Adipocyte (in vitro differentiated cells): ENCODE results near the gene SUCLG2.
A peak's percentile ranks its signal among the peaks of the same experiment; 100 is the strongest.

Source experiments
- DNase-seq: peaks from one replicate; pipeline ENCODE4 v3.0.0-alpha.2; 2015; ENCODE audit warnings: low read depth
- H3K27me3 ChIP-seq: replicated peaks from 2 replicates; pipeline ENCODE4 v1.7.0; 2013; ENCODE audit warnings: mild to moderate bottlenecking, low read length, moderate library complexity; ENCODE audit not compliant: control insufficient read depth, insufficient read depth
- H3K36me3 ChIP-seq: 2 replicates; pipeline ENCODE4 v1.7.0; 2013; ENCODE audit warnings: low read length, mild to moderate bottlenecking, moderate library complexity; ENCODE audit not compliant: control insufficient read depth, insufficient read depth, severe bottlenecking
- H3K4me1 ChIP-seq: 2 replicates; pipeline ENCODE4 v1.7.0; 2013; ENCODE audit warnings: mild to moderate bottlenecking, low read length, moderate library complexity; ENCODE audit not compliant: control insufficient read depth, insufficient read depth
- H3K4me3 ChIP-seq: 2 replicates; pipeline ENCODE4 v1.7.0; 2013; ENCODE audit warnings: mild to moderate bottlenecking, low read length, moderate library complexity
- H3K9ac ChIP-seq: 2 replicates; pipeline ENCODE4 v1.7.0; 2013; ENCODE audit warnings: mild to moderate bottlenecking, low read length, moderate library complexity
- H3K9me3 ChIP-seq: 2 replicates; pipeline ENCODE4 v1.7.0; 2013; ENCODE audit warnings: mild to moderate bottlenecking, low read length, moderate library complexity; ENCODE audit not compliant: control insufficient read depth

Gene SUCLG2

DNA sequence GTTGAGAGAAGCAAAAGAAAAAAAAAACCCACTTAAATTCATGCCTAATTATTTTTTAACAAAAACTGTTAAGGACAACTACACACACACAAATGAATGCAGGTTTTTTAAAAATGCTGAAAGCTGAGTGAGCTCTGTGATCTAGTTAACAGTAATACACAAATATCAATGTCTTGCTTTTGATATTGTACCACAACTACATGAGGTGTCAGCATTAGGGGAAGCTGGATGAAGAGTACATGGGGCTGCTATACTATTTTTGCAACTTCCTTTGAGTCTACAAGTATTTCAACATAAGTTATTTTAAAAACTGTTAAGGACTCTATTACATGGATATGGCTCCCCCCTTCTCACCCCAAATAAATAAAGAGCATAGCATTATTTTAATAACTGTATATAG lies 44.7 kb downstream of the SUCLG2 start:
- Histone ChIP-seq H3K27me3 (no peaks in the 10 kb centered on the region), H3K4me3 (no peak overlapping the region), H3K9ac (no peak overlapping the region), H3K36me3 (peaks cover 44% of the 10 kb centered on the region), H3K4me1 (peaks cover 5% of the 10 kb centered on the region), H3K9me3 (no peaks in the 10 kb centered on the region)
- DNase-seq: no peak

DNA sequence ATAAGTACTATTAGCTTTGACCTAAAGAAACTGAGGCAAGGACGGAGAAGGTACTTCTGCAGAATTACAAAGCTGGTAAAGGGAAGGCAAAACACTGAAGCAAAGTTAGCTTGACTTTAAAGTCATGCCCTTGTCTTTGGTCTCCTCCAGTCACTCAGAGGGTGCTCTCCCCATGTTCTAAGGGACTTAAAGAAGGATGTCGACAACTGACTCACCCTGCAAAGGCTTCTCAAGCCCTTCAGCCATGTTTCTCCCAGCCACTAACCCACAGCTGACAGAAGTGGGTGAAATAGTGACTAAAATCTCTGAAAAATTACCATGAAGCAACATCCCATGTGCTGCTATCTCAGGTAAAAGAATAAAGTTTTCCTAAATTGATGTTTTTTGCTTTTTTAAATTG lies 46.4 kb downstream of the SUCLG2 start:
- H3K27me3 ChIP-seq: no peaks in the 10 kb centered on the region
- H3K36me3 ChIP-seq: peaks cover 49% of the 10 kb centered on the region
- DNase-seq: no peak
- peaks cover 5% of the 10 kb centered on the region for H3K4me1 ChIP-seq
- no peak overlapping the region for H3K9ac ChIP-seq
- H3K4me3 ChIP-seq: no peak overlapping the region
- H3K9me3 ChIP-seq: no peaks in the 10 kb centered on the region

DNA sequence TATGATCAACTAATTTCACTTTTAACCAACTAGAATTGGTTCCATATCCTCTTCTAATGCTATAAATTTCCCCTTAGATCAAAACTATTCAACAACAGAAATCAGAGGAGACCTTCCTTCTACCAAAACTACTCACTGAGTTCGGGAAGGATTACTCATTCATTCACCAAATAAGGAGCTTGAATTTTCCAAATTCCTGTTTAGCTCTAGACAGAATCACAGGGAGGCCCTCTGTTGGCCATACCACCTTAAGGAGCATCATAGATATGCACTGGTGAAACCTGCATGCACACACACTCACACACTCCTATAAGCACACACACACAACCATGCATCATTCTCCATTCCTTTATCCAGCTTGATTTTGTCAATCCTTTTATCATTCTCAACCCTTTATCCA lies 49.0 kb downstream of the SUCLG2 start:
- H3K9ac ChIP-seq: no peak overlapping the region
- DNase-seq: peak; percentile 73
- H3K27me3 ChIP-seq: no peaks in the 10 kb centered on the region
- peaks cover 49% of the 10 kb centered on the region for H3K36me3 ChIP-seq
- no peaks in the 10 kb centered on the region for H3K9me3 ChIP-seq
- peaks cover 9% of the 10 kb centered on the region for H3K4me1 ChIP-seq
- H3K4me3 ChIP-seq: no peak overlapping the region

DNA sequence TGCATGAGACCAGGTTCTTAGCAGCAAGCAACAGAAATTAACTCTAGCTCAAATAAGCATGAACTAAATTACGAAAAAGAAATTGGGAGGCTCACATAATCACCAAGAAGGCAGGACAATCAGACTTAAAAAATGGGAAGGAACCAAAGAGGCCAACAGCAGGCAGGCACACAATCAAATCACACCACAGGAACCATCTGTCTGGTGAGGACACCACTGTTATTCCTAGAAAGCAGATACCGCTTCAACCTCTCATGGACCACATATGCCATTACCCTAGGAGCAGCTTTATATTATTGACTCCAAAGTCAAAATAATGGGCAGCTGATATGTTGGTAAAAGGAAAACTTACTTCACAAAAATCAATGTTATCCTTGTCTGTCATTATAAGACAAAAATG lies 51.6 kb downstream of the SUCLG2 start:
- H3K36me3 ChIP-seq: peaks cover 33% of the 10 kb centered on the region
- no peak for DNase-seq

DNA sequence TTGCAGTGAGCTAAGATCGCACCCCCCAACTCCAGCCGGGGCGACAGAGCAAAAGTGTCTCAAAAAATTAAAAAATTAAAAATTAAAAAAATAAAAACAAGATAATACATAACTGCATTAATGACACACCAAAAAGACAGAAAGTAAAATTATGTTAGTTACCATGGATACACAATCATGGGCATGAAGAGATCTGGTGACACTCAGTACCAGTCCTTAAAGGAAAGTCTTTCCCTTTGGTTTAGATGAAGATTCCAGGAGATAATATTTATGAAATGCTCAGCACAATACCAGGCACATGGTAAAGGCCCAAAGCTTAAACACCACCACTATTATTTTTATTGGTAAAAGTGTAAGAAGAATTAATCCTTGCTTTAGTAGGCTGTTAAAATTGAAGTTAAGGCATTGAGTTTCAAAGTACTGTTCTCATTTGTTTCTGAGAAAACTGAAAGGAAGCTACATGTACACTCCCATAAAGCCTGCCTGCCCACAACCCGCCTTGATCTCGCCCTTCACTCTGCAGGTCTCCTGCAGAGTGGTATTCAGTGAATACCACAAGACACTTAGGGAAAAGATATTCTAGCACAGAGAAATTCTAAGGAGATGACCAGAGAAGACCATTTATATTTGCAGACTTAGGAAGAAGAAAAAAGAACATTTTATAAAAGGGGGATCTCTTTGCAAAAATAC lies 52.3 kb downstream of the SUCLG2 start:
- no peak overlapping the region for H3K9ac ChIP-seq
- H3K27me3 ChIP-seq: no peaks in the 10 kb centered on the region
- no peaks in the 10 kb centered on the region for H3K9me3 ChIP-seq
- no peak overlapping the region for H3K4me3 ChIP-seq
- H3K36me3 ChIP-seq: peaks cover 26% of the 10 kb centered on the region
- peaks cover 7% of the 10 kb centered on the region for H3K4me1 ChIP-seq
- no peak for DNase-seq

More for the DNA sequence above, 51.6 kb downstream of the SUCLG2 start:
- Histone ChIP-seq H3K9ac (no peak overlapping the region), H3K4me1 (peaks cover 7% of the 10 kb centered on the region), H3K27me3 (no peaks in the 10 kb centered on the region), H3K4me3 (no peak overlapping the region), H3K9me3 (no peaks in the 10 kb centered on the region)

DNA sequence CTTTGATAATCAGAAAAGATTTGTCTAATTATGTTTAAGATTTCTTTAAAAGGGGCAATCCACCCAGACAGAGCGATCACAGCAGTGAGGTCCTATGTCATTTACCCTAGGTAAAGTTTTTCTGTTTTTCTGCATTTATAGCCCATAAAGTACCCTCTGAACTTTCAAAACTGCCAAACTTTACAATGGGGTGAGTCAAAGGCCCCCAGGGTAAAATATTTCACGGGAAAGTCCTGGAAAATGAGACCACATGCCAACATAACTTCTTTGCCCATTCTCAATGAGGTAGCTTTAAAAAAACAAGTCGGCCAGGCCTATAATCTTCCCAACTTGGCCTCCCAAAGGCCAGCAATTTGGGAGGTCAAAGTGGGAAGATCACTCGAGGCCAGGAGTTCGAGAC lies 53.0 kb downstream of the SUCLG2 start:
- DNase-seq: peak; percentile 14
- Histone ChIP-seq H3K36me3 (peaks cover 19% of the 10 kb centered on the region), H3K4me1 (peaks cover 7% of the 10 kb centered on the region), H3K9ac (no peak overlapping the region), H3K9me3 (no peaks in the 10 kb centered on the region), H3K4me3 (no peak overlapping the region), H3K27me3 (no peaks in the 10 kb centered on the region)

DNA sequence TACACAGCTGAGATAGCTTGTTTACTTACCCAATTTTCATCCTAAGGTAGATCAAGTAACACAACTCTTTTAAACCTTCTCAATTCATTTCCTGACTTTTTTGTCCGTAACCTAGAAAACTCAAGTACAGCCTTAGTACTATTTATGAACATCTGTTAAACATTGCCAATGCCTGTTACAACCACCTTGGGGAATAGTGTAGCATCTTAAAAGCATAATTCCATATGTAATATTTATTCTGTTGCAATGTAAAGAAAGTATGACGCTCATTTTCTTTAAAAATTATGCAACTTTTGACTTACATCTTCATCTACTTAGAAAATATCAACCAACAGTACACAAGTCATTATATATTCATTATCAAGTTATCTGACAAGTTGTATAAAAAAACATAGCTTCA lies 54.6 kb downstream of the SUCLG2 start:
- Histone ChIP-seq H3K27me3 (no peaks in the 10 kb centered on the region), H3K4me3 (no peak overlapping the region), H3K36me3 (peaks cover 6% of the 10 kb centered on the region), H3K4me1 (peaks cover 7% of the 10 kb centered on the region), H3K9me3 (no peaks in the 10 kb centered on the region), H3K9ac (no peak overlapping the region)
- no peak for DNase-seq

DNA sequence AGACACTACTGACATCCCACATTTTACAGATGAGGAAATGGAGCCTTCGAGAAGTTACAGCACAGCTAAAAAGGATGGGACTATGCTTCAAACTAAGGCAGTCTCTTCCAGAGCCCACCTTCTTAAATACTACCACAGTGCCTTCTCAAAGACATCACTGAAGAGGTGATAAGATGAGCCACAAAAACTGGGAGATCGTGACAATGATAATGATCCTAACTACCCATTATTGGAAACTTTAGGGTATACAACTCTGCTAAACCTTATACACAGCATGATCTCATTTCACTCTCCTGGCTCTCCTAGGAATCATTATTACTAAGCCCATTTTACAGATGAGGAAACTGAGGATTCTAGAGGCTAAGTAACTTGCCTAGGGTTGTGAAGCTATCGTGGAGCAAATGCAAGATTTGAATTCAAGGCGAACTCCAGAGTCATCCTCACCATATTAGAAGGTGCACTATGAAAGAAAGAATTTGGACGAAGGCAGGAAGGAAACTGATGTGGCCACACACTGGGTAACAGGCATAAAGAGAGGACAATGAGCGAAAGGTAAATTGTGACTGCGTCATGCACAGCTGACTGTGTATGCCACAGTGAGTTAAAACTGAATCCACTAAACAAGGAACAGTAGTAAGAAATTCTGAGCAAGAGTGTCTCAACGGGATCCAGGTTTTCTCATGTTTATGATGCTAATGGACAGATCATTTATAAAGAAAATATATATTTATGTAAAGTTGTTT lies 55.4 kb downstream of the SUCLG2 start:
- no peak overlapping the region for H3K4me3 ChIP-seq
- no peak overlapping the region for H3K9ac ChIP-seq
- H3K4me1 ChIP-seq: peaks cover 9% of the 10 kb centered on the region
- H3K27me3 ChIP-seq: no peaks in the 10 kb centered on the region
- H3K36me3 ChIP-seq: peaks cover 1% of the 10 kb centered on the region
- no peak for DNase-seq
- no peaks in the 10 kb centered on the region for H3K9me3 ChIP-seq

DNA sequence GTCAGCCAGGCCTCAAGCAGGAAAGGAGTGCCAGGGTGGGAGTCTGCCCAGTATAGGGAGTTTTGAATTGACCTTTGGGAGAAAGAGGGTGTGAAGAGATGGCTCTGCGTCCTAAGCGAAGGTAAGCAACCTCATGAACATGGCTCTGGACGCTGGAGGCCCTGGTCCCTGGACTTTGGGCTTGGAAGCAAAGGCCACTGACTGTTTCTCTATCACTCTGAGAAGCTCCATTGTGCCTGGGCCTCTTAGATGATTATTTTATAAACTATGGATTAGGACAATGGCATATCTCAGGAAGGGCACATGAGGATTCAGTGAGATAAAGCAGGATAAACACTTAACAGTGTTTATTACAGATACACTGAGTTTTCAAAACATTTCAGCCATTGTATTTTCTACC lies 59.0 kb downstream of the SUCLG2 start:
- no peak for DNase-seq
- Histone ChIP-seq H3K9me3 (no peaks in the 10 kb centered on the region), H3K4me1 (peaks cover 10% of the 10 kb centered on the region), H3K27me3 (no peaks in the 10 kb centered on the region), H3K36me3 (no peaks in the 10 kb centered on the region), H3K4me3 (no peak overlapping the region), H3K9ac (no peak overlapping the region)

DNA sequence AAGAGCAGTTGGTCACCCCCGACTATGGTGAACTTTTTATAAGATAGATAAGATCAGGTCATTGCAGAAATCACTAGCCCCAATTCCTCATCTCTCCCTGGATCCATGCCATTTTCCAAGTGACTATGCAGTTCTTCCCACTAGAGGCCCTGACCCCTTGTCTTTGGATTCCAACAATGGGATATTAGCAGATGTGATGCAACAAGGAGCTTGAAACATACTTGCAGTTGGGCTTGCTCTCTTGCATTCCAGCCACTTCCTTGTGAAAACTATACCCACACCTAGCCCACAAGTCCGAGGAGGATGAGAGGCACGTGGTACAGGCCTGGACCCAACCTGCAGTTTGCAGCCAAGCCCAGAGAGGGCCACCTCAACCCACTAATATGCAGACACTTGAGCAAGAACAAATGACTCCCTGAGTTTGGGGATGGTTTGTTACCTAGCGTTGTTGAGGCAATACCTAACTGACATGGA lies 60.6 kb downstream of the SUCLG2 start:
- Histone ChIP-seq H3K36me3 (no peaks in the 10 kb centered on the region), H3K9me3 (no peaks in the 10 kb centered on the region), H3K9ac (no peak overlapping the region), H3K27me3 (no peaks in the 10 kb centered on the region), H3K4me1 (peaks cover 10% of the 10 kb centered on the region), H3K4me3 (no peak overlapping the region)
- DNase-seq: peak; percentile 20

DNA sequence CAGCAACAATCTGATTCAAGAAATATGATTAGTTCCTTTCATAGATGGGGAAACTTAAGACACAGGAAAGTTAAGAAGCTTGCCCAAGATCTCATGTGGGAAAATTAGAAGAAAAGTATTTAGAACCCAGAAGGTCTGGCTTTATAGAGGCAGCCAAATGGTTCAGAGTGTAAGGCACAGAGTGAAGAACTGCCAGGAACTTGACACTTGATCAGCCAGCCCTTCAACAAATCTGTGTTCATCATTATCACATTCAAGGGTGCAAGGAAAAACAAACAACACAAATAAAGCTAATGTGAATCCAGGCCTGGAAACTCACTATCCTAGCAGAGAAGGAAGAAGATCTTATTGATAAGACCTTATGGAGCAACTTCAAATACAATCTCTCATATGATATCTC lies 62.4 kb downstream of the SUCLG2 start:
- H3K36me3 ChIP-seq: no peaks in the 10 kb centered on the region
- H3K9ac ChIP-seq: no peak overlapping the region
- no peaks in the 10 kb centered on the region for H3K9me3 ChIP-seq
- no peak for DNase-seq
- H3K27me3 ChIP-seq: no peaks in the 10 kb centered on the region
- no peak overlapping the region for H3K4me3 ChIP-seq
- H3K4me1 ChIP-seq: peaks cover 10% of the 10 kb centered on the region
